Smooth muscle cell (in vitro differentiated cells): Measurements from ENCODE around the gene IGFBP7. TPM values are rescaled to one million over a fixed set of nuclear protein-coding genes. Genes with fewer than 3 reads are reported as not detected.

ENCODE experiments used
- DNase-seq: peaks from one replicate; lab custom pipeline; 2025; ENCODE audit not compliant: unreplicated experiment; lab: John Stamatoyannopoulos, UW
- H2AFZ ChIP-seq: fragments of 200-600 bp; sonication (generic); 2 replicates; pipeline ENCODE4 v1.6.0; 2016; ENCODE audit warnings: antibody characterized with exemption, low read depth, mild to moderate bottlenecking
- H3F3A ChIP-seq: fragments of 200-600 bp; sonication (generic); 2 replicates; pipeline ENCODE4 v1.6.0; 2017; ENCODE audit warnings: antibody characterized with exemption, low read depth
- H3K27ac ChIP-seq: fragments of 200-600 bp; sonication (generic); 2 replicates; pipeline ENCODE4 v1.5.1; 2016; ENCODE audit warnings: low read depth, mild to moderate bottlenecking
- H3K27me3 ChIP-seq: fragments of 200-600 bp; sonication (generic); 2 replicates; pipeline ENCODE4 v1.6.1; 2016; ENCODE audit warnings: low read depth, mild to moderate bottlenecking
- H3K36me3 ChIP-seq: fragments of 200-600 bp; sonication (generic); 2 replicates; pipeline ENCODE4 v1.5.1; 2016; ENCODE audit warnings: low read depth
- H3K4me1 ChIP-seq: fragments of 200-600 bp; sonication (generic); 2 replicates; pipeline ENCODE4 v1.5.1; 2016; ENCODE audit warnings: low read depth
- H3K4me2 ChIP-seq: fragments of 200-600 bp; sonication (generic); 2 replicates; pipeline ENCODE4 v1.6.0; 2016; ENCODE audit warnings: mild to moderate bottlenecking
- H3K4me3 ChIP-seq: fragments of 200-600 bp; sonication (generic); 2 replicates; pipeline ENCODE4 v1.5.1; 2016; ENCODE audit warnings: mild to moderate bottlenecking
- H3K79me2 ChIP-seq: fragments of 200-600 bp; sonication (generic); 2 replicates; pipeline ENCODE4 v1.6.0; 2016; ENCODE audit warnings: low read depth, mild to moderate bottlenecking
- H3K9ac ChIP-seq: fragments of 200-600 bp; sonication (generic); 2 replicates; pipeline ENCODE4 v1.6.0; 2016; ENCODE audit warnings: low read depth
- H3K9me3 ChIP-seq: fragments of 200-600 bp; sonication (generic); replicated peaks from 2 replicates; pipeline ENCODE4 v1.5.1; 2016; ENCODE audit warnings: low read depth
- H4K20me1 ChIP-seq: fragments of 200-600 bp; sonication (generic); 2 replicates; pipeline ENCODE4 v1.6.0; 2016; ENCODE audit warnings: low read depth
- CTCF ChIP-seq: fragments of 200-600 bp; sonication (generic); IDR thresholded peaks from 2 replicates; pipeline ENCODE4 v1.5.1; 2017; ENCODE audit warnings: borderline replicate concordance, mild to moderate bottlenecking, antibody characterized with exemption; ENCODE audit not compliant: insufficient read depth, poor library complexity, severe bottlenecking
- WGBS: methylation state at CpG from one replicate; pipeline ENCODE4 v1.1.7; 2016; ENCODE audit warnings: low lambda C conversion rate; 5-methylcytosine and 5-hydroxymethylcytosine counted together
- polyA plus RNA-seq: library from polyadenylated mRNA; unstranded; fragments of >200 nt; fragmentation: Nextera tagmentation; extraction: Ambion mirVana; gene quantifications from 2 replicates; pipeline ENCODE4 v1.2.1, GENCODE V29; 2016
- total RNA-seq: library from RNA; depleted of rRNA; stranded (reverse); fragments of >200 nt; gene quantifications from 2 replicates; pipeline ENCODE4 v1.2.3, GENCODE V29; 2014

IGFBP7 gene
- total and polyA plus RNA-seq, 2 experiments from 2014 or later, result 998 to 1,684 TPM

GRCh38 chr4:57158221-57158620 is 48.0 kb upstream of the IGFBP7 start:
- WGBS, result 71% methylated on average over 2 of the region's 2 CpGs
- no peak overlapping the region for H3K9ac ChIP-seq
- DNase-seq, result no peak
- H3K27ac ChIP-seq, result no peak overlapping the region
- H3K9me3 ChIP-seq, result no peaks in the 10 kb centered on the region
- peaks cover 4% of the 10 kb centered on the region for H3K4me1 ChIP-seq
- H3K27me3 ChIP-seq, result no peaks in the 10 kb centered on the region
- H2AFZ ChIP-seq, result no peak overlapping the region
- H3F3A ChIP-seq, result no peaks in the 10 kb centered on the region
- TF ChIP-seq CTCF, result no peak
- H4K20me1 ChIP-seq, result no peaks in the 10 kb centered on the region
- no peak overlapping the region for H3K4me3 ChIP-seq
- H3K4me2 ChIP-seq, result no peak overlapping the region
- H3K79me2 ChIP-seq, result no peaks in the 10 kb centered on the region
- no peaks in the 10 kb centered on the region for H3K36me3 ChIP-seq

- no peak overlapping the region for H3K4me3 ChIP-seq
- H3K27me3 ChIP-seq, result no peaks in the 10 kb centered on the region
- DNase-seq, result no peak
- no peaks in the 10 kb centered on the region for H3F3A ChIP-seq
- no peaks in the 10 kb centered on the region for H4K20me1 ChIP-seq
- H2AFZ ChIP-seq, result no peak overlapping the region
- no peaks in the 10 kb centered on the region for H3K79me2 ChIP-seq
- WGBS, result 92% methylated on average over 8 of the region's 8 CpGs
- H3K4me2 ChIP-seq, result no peak overlapping the region
- no peak for TF ChIP-seq CTCF
- no peak overlapping the region for H3K27ac ChIP-seq
- peaks cover 4% of the 10 kb centered on the region for H3K4me1 ChIP-seq
- H3K36me3 ChIP-seq, result no peaks in the 10 kb centered on the region
- no peak overlapping the region for H3K9ac ChIP-seq
- no peaks in the 10 kb centered on the region for H3K9me3 ChIP-seq
These were observed 47.5 kb upstream of the IGFBP7 start for GRCh38 chr4:57157596-57158137.

- no peak overlapping the region for H3K27ac ChIP-seq
These were observed 46.2 kb upstream of the IGFBP7 start for GRCh38 chr4:57156242-57156990.

More at GRCh38 chr4:57156242-57156990, 46.2 kb upstream of the IGFBP7 start:
- Histone ChIP-seq H3F3A (no peaks in the 10 kb centered on the region), H3K4me2 (no peak overlapping the region), H3K27me3 (no peaks in the 10 kb centered on the region), H3K4me1 (peaks cover 4% of the 10 kb centered on the region), H3K79me2 (no peaks in the 10 kb centered on the region), H3K36me3 (no peaks in the 10 kb centered on the region), H2AFZ (no peak overlapping the region), H3K9ac (no peak overlapping the region), H3K9me3 (no peaks in the 10 kb centered on the region), H4K20me1 (no peaks in the 10 kb centered on the region), H3K4me3 (no peak overlapping the region)
- TF ChIP-seq CTCF, result no peak
- 67% methylated on average over 7 of the region's 7 CpGs for WGBS
- no peak for DNase-seq
